ENCODE measurements around the gene GAS1.

GAS1 gene, protein sequence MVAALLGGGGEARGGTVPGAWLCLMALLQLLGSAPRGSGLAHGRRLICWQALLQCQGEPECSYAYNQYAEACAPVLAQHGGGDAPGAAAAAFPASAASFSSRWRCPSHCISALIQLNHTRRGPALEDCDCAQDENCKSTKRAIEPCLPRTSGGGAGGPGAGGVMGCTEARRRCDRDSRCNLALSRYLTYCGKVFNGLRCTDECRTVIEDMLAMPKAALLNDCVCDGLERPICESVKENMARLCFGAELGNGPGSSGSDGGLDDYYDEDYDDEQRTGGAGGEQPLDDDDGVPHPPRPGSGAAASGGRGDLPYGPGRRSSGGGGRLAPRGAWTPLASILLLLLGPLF

DNA sequence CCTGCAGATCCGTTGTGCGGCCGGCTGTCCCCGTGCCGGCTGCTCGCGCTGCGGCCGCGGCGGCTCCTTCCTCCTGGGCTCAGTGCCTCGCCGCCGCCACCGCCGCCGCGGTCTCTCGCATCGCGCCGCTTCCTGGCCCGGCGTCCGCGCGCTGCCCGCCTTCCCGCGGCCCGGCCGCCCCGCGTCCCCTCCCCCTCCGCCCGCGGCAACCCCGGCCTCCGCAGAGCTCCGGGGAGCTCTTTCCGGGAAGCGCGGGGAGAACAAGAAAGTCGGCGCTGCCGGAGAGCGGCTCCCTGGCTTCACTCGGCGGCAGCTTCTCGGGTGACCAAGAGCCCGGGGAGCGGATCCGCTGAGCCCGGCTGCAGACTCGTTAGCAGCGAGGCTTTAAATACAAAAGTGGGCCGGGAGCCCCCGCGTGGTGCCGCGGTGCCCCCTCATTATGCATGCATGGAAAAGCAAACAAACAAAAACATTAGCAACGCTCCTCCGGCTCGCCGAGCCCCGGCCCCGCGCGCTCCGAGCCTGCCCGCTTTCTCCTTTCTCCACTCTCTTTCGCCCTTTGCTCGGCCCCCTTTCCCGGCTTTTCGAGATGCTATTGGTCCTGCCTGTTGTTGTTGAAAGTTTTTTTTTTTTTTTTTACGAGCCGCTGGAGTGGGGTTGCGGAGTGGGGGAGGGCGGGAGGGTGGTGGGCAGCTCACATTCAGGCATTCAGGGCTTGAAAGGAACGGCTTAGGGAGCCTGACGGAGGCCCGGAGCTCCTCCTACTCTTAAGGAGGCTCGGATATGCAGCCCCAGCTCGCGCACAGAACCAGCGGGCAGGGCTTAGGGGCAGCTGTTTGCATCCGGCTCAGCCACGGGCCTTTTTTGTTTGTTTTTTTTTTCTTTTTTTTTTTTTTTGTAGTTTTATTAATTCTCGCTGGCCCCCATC, at the start of gene GAS1:
Gene GAS1 (minus strand): TSS at position 361 of the 928 bp plus-strand sequence. CDS start 727 bp downstream, outside the sequence.
- DNase-seq = peak; percentile 56 to 67

DNA sequence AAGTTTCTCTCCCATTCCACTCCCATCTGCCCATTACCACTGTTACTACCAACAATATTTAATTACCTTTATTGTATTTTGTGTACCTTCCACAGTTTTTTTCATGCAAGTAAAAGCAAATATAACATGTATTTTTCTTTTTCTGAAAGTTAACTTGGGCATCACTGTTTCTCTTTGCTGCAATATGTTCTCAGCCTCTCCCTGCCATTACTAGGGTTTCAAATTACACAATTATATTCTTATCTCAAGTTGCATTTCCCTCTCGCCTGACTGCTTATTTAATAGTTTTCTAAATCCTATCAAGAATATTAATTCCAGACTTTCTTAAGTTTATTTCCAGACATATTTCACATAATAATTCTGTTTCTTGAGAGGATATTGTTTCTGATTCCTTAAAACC, 46.9 kb upstream of the GAS1 start:
- no peak for DNase-seq

DNA sequence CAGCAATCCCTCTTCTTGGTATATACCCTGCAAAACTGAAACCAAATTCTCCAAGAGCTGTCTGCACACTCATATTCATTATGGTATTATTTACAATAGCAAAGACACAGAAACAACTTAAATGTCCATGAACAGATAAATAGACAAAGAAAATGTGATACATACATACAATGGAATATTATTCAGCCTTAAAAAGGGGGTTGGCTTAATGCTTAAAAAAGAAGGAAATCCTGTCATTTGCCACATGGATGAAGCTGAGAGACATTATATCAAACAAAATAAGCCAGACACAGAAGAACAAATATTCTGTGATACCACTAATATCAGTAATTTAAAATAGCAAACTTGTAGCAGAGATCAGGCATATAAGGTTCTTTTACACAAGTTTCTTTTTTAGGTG, 46.5 kb upstream of the GAS1 start:
- no peak for DNase-seq

DNA sequence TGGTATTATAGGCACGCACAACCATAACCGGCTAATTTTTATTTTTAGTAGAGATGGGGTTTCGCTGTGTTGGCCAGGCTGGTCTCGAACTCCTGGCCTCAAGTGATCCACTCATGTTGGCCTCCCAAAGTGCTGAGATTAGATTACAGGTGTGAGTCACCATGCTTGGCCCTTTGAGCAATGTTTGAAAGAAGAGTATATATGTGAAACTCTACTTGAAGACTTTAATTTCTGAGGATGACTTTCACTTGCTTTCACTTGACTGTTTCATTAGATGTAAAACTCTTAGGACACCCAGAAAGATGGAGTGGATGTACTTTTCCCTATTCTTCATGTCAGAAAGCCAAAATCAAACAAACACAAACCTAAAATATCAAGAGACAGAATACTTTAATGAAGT, 43.8 kb upstream of the GAS1 start:
- DNase-seq = no peak

DNA sequence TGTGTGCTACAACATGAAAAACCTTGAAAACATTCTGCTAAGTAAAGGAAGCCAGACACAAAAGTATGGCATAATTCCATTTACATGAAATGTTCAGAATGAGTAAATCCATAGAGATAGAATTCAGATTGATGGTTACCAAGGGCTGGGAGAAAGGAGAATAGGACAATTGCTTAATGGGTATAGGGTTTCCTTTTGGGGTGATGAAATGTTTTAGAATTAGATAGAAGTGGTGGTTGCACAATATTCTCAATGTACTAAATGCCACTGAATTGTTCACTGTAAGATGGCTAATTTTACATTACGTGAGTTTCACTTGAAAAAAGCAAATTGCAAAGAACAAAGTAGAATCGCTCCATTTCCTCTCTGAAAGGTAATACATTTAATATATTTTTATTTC, 43.0 kb upstream of the GAS1 start:
- DNase-seq = no peak

DNA sequence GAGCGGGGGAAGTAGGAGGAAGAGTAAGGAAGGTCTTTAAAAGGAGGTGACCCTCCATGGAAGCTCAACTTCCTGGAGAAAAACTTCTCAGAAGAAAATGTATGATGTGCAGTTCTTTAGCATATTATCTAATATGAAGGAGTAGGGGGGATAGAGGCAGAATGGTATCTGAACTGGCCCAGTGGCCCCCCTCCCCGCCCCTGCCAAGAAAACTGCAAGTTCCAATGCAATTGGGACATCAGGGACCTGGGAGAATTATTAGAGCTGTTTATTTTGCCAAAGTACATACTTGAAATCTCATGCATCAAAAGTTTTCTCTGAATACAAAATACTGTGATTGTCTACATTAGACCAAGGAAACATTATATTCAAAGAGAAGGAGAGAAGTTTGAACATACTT, 40.6 kb upstream of the GAS1 start:
- DNase-seq = no peak

DNA sequence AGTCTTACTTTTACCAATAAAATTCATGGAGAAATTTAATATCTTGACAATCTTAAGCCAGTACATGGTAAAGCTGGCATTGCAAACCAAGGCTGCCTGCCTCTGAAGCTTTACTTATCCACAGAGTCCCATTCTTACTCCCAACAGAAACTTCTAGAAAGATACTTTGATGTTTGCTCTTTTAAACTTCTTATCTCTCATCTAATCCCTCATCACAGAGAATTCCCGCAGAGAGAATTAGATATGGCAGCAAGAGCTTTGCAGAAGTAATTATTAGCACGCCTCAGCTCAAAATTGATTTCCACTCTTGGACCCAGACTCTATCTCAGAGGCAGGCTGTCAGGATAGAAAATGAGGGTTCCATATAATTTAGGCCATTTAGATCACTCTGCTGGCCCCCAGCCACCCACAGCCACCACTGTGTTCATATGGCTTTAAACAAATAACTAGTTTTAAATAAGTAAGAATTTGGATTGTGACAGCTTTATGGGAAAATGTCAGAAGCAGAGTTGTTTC, 37.9 kb upstream of the GAS1 start:
- no peak for DNase-seq

DNA sequence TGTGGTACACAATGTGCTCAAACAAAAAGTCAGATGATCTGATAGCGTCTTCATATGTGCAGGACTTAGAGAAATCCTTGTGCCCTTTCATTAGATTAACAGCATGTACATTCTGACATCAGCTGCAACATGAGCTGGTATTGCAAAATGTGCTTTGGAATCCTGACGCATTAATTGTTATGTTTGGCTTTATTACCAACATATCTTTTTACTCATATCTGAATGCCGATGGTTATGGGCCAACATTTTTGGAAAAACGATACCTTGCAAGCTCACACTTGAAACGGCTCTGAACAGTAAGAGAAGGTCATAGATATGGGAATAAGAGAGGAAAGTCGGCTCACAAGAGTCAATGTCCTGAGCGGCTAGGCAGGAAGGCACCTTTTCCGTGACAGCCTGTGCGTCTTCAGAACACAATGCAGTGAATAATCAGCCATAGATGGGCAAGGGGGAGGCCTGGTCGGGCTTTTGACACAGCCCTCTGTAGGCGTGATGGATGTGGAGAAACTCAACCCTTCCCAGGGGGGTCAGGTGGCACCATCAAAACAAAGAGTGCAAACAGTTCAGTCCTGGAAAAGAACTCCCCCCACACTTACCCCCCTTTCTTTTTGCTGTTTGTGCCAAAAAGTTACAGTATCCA, 36.4 kb upstream of the GAS1 start:
- DNase-seq = no peak

DNA sequence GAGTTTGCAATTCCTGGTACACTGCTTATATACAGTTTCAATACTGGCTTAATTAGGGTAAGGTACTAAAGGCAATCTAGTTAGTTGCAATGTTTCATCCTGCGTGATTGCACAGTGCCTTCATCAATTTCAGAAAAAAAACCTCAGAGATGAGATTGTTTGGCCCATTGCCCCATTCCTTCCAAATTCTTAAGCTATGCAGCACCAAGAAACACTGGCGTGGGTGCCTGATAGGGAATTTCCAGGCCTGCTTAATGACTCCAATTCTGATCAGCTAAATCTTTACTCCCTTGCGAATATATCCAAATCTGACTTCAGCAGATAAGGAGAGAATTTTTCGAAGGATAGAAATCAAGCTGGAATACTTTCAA, 35.9 kb upstream of the GAS1 start:
- no peak for DNase-seq

DNA sequence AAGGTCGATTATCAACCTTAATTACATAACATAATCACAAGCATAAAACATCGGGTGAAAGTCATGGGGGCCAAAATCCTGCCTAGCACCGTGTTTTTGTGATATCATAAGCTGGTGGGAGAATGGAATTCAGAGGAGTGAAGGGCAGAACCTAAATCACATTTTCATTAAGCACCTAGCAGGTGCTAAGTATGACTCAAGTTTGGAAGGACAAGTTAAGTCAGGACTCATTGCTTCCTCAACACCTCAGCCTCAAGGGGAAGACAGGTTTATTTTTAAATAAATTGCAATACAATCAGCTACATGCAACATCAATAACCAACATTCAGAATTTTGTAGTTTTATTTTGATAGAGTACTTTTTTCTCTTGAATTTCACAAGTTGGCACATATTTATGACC, 33.5 kb upstream of the GAS1 start:
- DNase-seq = no peak

DNA sequence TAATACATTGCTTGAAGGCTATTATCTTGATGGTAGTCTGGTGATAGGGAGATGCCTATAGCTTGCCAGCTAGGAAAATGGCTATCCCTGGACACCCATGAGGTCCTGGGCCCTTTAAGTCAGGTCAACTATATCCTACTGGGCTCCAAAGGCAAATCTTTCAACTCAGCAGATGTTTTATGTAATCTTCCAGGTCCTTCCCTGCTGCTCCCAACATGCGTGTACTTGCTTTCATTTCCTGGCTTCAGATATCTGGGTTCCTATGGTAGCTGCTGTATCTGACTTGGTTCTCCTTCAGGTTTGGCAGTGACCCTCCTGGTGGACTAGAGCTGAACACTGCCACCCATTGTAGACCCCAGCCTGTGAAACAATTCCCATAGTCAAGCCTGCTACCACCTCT, 32.4 kb upstream of the GAS1 start:
- no peak for DNase-seq

DNA sequence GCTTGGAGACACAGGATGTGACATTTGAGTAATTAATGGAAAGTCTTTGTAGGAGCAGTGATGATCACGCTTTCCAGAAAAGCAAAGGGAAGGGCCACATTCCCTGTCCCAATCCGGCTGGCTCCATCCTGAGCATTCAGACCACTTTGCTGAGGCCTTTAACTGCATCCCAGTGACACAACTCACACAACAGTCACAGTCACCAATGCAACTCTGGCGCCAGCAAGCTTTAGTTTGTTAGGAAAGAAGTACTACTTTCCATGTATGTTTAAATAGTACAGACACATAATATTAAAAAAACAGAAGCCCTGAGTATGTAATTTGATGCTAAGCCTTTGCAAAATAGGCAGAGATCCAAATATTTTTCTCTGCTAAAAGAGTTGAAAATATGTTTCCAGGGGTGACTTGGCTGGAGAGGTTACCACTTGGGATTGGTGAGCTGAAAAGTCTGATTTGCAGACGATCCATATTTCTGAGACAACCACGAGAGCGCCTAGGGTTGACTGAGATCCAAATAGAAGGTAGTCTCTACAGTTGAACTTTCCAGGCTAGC, 31.7 kb upstream of the GAS1 start:
- DNase-seq = no peak

DNA sequence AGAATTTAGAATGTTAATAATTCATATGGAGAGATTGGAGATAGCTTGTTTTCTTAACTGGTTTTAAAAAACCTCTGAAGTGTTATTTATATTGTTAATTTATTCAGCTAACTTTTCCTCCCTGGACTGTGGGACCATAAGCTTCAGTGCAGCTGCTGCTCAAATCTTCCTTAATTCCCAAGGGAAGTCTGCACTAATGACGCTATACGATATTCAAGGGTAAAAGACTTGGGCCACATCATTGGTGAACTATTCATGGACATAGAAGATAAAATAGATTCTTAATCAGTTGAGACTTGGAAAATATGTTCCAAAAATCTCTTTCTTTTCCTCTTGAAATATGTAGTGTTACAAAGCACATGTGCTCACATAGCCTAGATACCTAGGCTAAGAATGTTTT, 31.1 kb upstream of the GAS1 start:
- no peak for DNase-seq

DNA sequence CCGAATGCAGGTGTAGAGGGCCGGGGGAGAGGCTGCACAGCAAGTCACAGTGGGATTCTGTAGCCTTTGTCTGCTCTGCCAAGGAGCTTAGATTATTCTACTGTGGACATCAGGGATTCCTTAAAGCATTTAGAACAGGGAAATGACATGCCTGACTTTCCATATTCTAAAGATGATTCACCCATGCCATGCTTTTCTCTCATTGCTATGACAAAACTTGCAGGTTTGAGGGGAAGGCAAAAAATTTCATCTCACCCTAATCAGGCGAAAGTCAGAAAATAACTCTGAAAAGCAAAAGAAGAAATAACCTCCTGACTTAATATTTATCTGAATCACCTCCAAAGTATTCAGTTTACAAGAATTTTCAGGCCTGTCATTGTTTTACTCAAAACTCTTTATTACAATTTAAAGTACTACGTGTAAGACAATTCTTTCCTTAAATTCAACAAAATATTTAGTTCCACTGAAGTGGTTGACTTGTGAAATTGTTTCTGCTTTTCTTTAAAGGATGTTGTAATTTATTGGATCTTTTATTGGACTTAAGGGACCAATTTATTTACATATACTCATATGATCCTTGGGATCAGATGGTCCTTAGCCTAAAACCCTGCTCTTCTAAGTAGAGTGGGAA, 30.0 kb upstream of the GAS1 start:
- no peak for DNase-seq

DNA sequence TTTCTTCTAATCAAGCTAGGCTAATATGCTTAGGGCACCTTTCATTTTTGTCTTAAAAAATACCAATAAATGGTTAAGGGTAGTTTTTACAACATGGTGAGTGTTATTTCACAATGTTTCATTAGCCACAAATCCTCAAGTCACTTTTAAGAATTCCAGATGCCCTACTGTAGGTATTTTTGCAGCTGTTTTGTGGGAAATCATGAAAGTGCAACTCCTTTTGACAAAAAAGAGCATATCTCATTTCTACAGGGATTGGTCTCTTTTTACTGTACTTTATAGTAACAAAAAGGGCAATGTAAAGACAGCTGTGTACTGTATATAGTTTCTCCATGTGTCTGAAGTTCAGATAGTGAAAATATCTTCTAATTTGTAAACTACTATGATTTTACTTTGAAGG, 28.3 kb upstream of the GAS1 start:
- no peak for DNase-seq

DNA sequence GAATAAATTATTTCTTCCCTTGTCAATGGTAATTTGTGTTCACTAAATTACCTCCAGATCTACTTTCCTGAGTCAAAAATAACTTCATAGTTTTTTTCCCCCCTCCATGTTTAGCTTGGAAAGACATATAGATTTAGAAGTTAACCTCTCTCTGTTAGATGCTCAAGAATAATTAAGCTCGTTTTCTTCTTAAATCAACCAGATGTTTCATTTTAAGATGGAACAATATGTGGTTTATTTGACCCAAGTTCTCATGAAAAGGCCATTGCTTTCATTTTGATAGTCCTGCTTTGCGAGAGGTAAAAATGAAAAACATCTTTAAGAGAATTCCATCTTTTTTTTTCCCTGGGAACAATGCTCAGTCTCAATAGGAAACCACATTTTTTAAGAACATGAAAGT, 27.7 kb upstream of the GAS1 start:
- no peak for DNase-seq

DNA sequence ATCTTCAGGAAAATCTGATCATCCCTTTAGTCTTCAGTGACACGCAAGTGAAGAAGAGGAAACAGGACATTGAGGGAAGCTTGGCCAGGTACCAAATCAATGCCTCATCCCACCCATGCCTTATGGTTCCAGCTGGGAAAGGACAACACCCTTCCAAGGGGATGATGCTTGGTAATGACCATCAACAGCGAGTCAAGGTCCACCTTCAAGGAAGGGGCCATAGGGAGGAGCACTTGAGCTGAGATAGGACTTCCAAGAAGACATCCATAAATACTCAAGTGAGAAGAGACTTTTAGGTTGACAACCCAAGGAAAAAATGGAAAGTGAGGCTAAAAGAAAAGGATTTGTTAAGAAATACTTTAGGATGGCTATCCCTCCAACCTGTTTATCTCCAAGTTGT, 27.1 kb upstream of the GAS1 start:
- DNase-seq = no peak

DNA sequence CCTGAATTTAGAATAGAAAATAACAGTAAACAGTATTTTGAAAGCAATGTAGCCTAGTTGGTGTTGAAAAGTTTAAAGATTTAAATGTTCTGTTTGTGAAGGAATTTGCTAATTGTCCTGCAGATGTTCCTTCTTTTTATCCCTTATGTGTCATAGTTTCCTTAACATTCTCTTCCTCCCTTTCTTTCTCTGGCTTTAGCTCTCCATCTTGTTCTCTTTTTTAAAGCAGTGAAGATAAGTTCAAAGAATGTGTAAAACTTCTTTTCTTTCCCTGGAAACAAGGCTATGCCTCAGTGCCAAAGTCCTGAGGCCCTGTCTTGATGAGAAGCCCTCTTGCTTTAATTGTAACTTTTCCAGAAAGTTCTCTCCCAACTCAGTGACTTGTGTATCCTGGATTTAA, 24.4 kb upstream of the GAS1 start:
- DNase-seq = no peak

DNA sequence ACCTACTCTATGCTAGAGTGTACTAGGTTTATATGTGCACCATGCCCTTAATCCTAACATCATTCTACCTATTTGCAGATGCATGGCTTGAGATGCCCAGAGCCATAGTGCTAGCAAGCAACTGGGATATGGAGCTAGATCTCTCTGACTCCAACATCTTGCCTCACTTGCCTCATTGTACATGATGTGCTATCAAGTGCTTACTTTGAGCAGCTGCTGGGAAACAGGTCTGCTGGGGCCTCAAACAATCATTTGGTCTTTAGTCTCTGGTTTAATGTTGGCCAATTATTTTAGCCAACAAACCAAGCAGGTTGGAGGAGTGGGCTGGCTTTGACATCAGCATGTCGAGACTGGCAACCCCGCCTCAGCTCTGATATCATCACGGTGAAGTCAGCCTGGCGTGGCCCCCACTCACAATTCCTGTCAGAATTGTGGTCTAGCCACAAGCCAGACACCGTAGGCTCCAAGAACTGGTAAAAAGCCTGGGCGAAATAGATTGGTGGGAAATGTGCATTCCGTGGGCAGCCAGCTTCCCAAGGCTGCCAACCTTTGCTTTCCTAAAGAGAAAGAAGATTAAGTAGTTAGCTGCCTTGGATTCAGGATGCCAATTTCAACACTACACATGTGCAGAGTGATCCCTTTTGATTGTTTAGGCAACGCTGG, 21.1 kb upstream of the GAS1 start:
- no peak for DNase-seq

DNA sequence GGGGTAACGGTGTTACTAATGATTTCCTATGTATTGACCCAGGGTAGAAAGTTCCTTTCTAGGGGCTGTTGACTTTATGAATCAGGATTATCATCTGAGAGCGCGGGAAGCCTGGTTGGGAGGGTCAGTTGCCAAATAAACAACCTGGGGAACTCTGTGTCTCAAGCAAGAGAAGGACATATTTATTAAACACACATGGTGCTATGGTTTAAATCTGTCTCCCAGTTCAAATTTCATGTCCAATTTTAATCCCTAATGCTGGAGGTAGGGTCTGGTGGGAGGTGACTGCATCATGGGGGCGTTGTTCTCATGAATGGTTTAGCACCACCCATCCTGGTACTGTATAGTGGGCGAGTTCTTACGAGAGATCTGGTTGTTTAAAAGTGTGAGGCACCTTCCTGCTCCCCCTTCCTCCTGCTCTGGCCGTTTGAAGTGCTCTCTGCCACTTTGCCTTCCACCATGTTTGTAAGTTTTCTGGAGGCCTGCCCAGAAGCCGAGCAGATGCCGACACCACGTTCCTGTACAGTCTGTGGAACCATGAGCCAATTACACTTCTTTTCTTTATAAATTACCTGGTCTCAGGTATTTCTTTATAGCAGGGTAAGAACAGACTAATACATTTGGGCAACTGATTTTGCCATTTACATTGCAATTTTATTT, 19.7 kb upstream of the GAS1 start:
- DNase-seq = no peak

DNA sequence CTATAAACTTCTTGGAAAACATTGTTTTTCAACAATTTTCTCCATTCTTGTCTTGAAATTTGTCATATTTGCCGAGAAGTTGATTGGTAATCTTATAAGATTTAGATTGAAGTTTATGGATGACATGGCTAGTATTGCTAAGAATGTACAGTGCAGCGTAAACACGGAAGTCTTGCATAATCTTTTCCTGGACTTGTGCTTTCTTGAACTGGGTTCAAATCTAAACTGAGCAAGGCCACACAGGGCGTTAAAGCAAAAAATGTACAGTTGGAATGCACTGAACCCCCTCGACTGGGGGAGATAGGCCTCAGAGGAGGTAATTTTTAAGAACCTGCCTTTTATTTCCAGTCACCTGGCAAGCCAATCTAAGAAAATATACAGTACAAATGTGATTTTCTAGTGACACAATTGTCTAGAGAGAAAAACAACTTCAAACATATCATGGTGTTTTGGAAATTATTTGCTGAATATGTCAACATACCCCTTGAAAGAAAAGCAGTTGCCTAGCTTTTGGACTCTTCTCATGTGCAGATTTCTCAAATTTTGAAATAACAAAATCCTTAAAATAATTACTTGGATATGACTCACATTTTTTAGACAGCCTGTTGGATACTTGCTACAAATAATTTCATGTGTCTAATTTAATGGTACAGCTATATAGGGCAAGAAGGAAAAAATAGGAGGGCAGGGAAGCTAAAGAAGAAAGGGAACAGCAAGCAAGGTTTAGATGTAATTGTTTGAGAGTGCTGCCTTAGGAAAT, 18.5 kb upstream of the GAS1 start:
- no peak for DNase-seq
